ENCODE measurements around the gene ADIPOR2. TPM values are rescaled to one million over a fixed set of nuclear protein-coding genes. Genes with fewer than 3 reads are reported as not detected.
A peak's percentile ranks its signal among the peaks of the same experiment; 100 is the strongest.

Gene ADIPOR2
- total and polyA plus RNA-seq, 2 donors (not counting 1 experiment from before 2014, with no cell fraction given): 9.2 to 35.9 TPM

- H3K4me3 Mint-ChIP-seq: peak overlapping the region; percentile 23
- H4K20me1 ChIP-seq (ENCODE audit: control insufficient read depth, insufficient read depth, low read length, poor library complexity, severe bottlenecking): no peaks in the 10 kb centered on the region
- DNase-seq: no peak
- H3K4me2 ChIP-seq (replicated peaks; ENCODE audit: low read depth, low read length, poor library complexity, severe bottlenecking): no peak overlapping the region
- no peaks in the 10 kb centered on the region for H3K36me3 ChIP-seq (replicated peaks in 1 of 2; ENCODE audit: control extremely low read depth in 1 of 2, control insufficient read depth in 1 of 2, extremely low read depth in 1 of 2, insufficient read depth in 2 of 2, low read length in 1 of 2)
- no peaks in the 10 kb centered on the region for H3K79me2 ChIP-seq (ENCODE audit: control insufficient read depth, insufficient read depth, low read length)
- H3K9me3 Mint-ChIP-seq (ENCODE audit: insufficient read depth): no peaks in the 10 kb centered on the region
- TF ChIP-seq CTCF (IDR thresholded peaks at IDR 0.05): no peak
- TF ChIP-seq EZH2 (IDR thresholded peaks at IDR 0.05; ENCODE audit: borderline replicate concordance, insufficient read depth, low read depth, low read length, poor library complexity, severe bottlenecking): no peak
- no peak overlapping the region for H3K4me3 ChIP-seq (ENCODE audit: control extremely low read depth in 1 of 5, extremely low read depth in 1 of 5, insufficient read depth in 1 of 5, low read depth in 2 of 5, low read length in 4 of 5)
- ChIA-PET CTCF (interaction anchor here (1.0 to 11.3 kb wide), 5 partner anchors 10 to 146 kb away, joined by 3 to 327 read pairs (median 8); no protein-coding TSS in a partner anchor), POLR2A (interaction anchor here (0.6 to 1.9 kb wide), 6 partner anchors 118 to 451 kb away, joined by 3 to 8 read pairs (median 3); no protein-coding TSS in a partner anchor)
- no peak overlapping the region for H2AFZ ChIP-seq (ENCODE audit: insufficient read depth, low read depth, low read length, poor library complexity, severe bottlenecking)
- H3K27ac Mint-ChIP-seq: peak overlapping the region; percentile 26
- H3K27ac ChIP-seq (ENCODE audit: low read length in 2 of 2): no peak overlapping the region
- no peak for ATAC-seq (ENCODE audit: low read depth)
- no peaks in the 10 kb centered on the region for H3K27me3 ChIP-seq (replicated peaks in 1 of 4; ENCODE audit: control extremely low read depth in 1 of 4, control insufficient read depth in 3 of 4, insufficient read depth in 4 of 4, low read length in 3 of 4)
- H3K27me3 Mint-ChIP-seq: no peaks in the 10 kb centered on the region
- intact Hi-C loops (cut with micrococcal nuclease): no loop called here
- peaks cover 30% of the 10 kb centered on the region for H3K4me1 Mint-ChIP-seq
- H3K9me3 ChIP-seq (ENCODE audit: control extremely low read depth in 1 of 3, control insufficient read depth in 2 of 3, insufficient read depth in 1 of 3, low read length in 2 of 3): no peaks in the 10 kb centered on the region
- H3K9ac ChIP-seq (ENCODE audit: low read length): no peak overlapping the region
- H3K4me1 ChIP-seq (ENCODE audit: control insufficient read depth in 2 of 2, insufficient read depth in 2 of 2, low read length in 2 of 2): peaks cover 9 to 33% of the 10 kb centered on the region in 2 donors
- WGBS (ENCODE audit: insufficient coverage): 96% methylated on average over 20 of the region's 21 CpGs
Observed at GRCh38 chr12:1799051-1799881, 108.4 kb downstream of the ADIPOR2 start.

All from B cell (primary cell).